Astrocyte (in vitro differentiated cells and primary cell): ENCODE data around the gene CHSY1. TPM values are rescaled to one million over a fixed set of nuclear protein-coding genes. Genes with fewer than 3 reads are reported as not detected.

Source experiments
- DNase-seq: peaks from one replicate; pipeline ENCODE4 v3.0.0-alpha.2; 2010; ENCODE audit warnings: low read depth
- FAIRE-seq: peaks from 2 replicates; lab custom pipeline; 2011; peaks lifted over from hg19 to GRCh38; lab: Jason Lieb, UNC
- H2AFZ ChIP-seq: 2 replicates; pipeline ENCODE4 v1.6.0; 2012; ENCODE audit warnings: low read depth, low read length, inconsistent platforms
- H3K27ac ChIP-seq: 2 replicates; pipeline ENCODE4 v1.5.1; 2011; ENCODE audit warnings: low read depth, low read length, inconsistent platforms
- H3K27me3 ChIP-seq: 2 replicates; pipeline ENCODE4 v1.6.0; 2011; ENCODE audit warnings: low read length, inconsistent platforms; ENCODE audit not compliant: insufficient read depth
- H3K36me3 ChIP-seq: 2 replicates; pipeline ENCODE4 v1.5.1; 2011; ENCODE audit warnings: low read length, inconsistent platforms; ENCODE audit not compliant: insufficient read depth
- H3K4me1 ChIP-seq: 2 replicates; pipeline ENCODE4 v1.5.1; 2011; ENCODE audit warnings: low read length, inconsistent platforms; ENCODE audit not compliant: insufficient read depth
- H3K4me2 ChIP-seq: 2 replicates; pipeline ENCODE4 v1.6.0; 2012; ENCODE audit warnings: low read length, inconsistent platforms
- H3K4me3 ChIP-seq: 2 replicates; pipeline ENCODE4 v1.5.1; 2011; ENCODE audit warnings: low read depth, mild to moderate bottlenecking, low read length, inconsistent platforms; ENCODE audit not compliant: insufficient read depth
- H3K79me2 ChIP-seq: 2 replicates; pipeline ENCODE4 v1.6.0; 2012; ENCODE audit warnings: mild to moderate bottlenecking, low read length, inconsistent platforms; ENCODE audit not compliant: insufficient read depth
- H3K9ac ChIP-seq: 2 replicates; pipeline ENCODE4 v1.6.0; 2012; ENCODE audit warnings: mild to moderate bottlenecking, low read length, inconsistent platforms
- H3K9me3 ChIP-seq: 2 replicates; pipeline ENCODE4 v1.5.1; 2012; ENCODE audit warnings: low read depth, mild to moderate bottlenecking, low read length, inconsistent platforms; ENCODE audit not compliant: insufficient read depth
- H4K20me1 ChIP-seq: 2 replicates; pipeline ENCODE4 v1.6.0; 2012; ENCODE audit warnings: low read length, inconsistent platforms; ENCODE audit not compliant: insufficient read depth
- H3K27ac Mint-ChIP-seq: one replicate; pipeline ENCODE4 v1.8.0; 2021; ENCODE audit warnings: mild to moderate bottlenecking, mixed read lengths; ENCODE audit not compliant: unreplicated experiment
- H3K27me3 Mint-ChIP-seq: one replicate; pipeline ENCODE4 v1.8.0; 2021; ENCODE audit warnings: low read depth, mixed read lengths; ENCODE audit not compliant: unreplicated experiment
- H3K36me3 Mint-ChIP-seq: one replicate; pipeline ENCODE4 v1.8.0; 2021; ENCODE audit warnings: low read depth, mixed read lengths; ENCODE audit not compliant: unreplicated experiment
- H3K4me1 Mint-ChIP-seq: one replicate; pipeline ENCODE4 v1.8.0; 2021; ENCODE audit warnings: low read depth, mixed read lengths; ENCODE audit not compliant: unreplicated experiment
- H3K4me3 Mint-ChIP-seq: one replicate; pipeline ENCODE4 v1.8.0; 2021; ENCODE audit warnings: mild to moderate bottlenecking, moderate library complexity, mixed read lengths; ENCODE audit not compliant: unreplicated experiment
- H3K9me3 Mint-ChIP-seq: one replicate; pipeline ENCODE4 v1.8.0; 2021; ENCODE audit warnings: mild to moderate bottlenecking, mixed read lengths; ENCODE audit not compliant: unreplicated experiment
- EZH2 ChIP-seq: IDR thresholded peaks from 2 replicates; pipeline ENCODE4 v1.6.1; 2012; ENCODE audit warnings: mild to moderate bottlenecking, low read length, inconsistent platforms; ENCODE audit not compliant: insufficient read depth
- total RNA-seq: library from RNA; stranded (reverse); gene quantifications from 2 replicates; pipeline ENCODE4 v1.2.1, GENCODE V29; 2021
- TF ChIP-seq, protein P1 (sequence below): IDR thresholded peaks from 2 replicates; pipeline ENCODE4 v1.5.1; 2011; ENCODE audit warnings: low read depth, mild to moderate bottlenecking, inconsistent platforms, low read length, moderate library complexity; ENCODE audit not compliant: insufficient read depth

CHSY1 gene
- total RNA-seq, 1 donor from 2014 or later = 42.2 TPM

- TF ChIP-seq, protein P1, sequence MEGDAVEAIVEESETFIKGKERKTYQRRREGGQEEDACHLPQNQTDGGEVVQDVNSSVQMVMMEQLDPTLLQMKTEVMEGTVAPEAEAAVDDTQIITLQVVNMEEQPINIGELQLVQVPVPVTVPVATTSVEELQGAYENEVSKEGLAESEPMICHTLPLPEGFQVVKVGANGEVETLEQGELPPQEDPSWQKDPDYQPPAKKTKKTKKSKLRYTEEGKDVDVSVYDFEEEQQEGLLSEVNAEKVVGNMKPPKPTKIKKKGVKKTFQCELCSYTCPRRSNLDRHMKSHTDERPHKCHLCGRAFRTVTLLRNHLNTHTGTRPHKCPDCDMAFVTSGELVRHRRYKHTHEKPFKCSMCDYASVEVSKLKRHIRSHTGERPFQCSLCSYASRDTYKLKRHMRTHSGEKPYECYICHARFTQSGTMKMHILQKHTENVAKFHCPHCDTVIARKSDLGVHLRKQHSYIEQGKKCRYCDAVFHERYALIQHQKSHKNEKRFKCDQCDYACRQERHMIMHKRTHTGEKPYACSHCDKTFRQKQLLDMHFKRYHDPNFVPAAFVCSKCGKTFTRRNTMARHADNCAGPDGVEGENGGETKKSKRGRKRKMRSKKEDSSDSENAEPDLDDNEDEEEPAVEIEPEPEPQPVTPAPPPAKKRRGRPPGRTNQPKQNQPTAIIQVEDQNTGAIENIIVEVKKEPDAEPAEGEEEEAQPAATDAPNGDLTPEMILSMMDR = no peak
- TF ChIP-seq EZH2 = no peak
- H2AFZ ChIP-seq = no peak overlapping the region
- peak; percentile 60 for DNase-seq
- no peak overlapping the region for H3K4me2 ChIP-seq
- Mint-ChIP-seq H3K4me1 (peaks cover 18% of the 10 kb centered on the region), H3K27me3 (no peaks in the 10 kb centered on the region), H3K27ac (no peak overlapping the region), H3K36me3 (peaks cover 11% of the 10 kb centered on the region), H3K9me3 (peaks cover 17% of the 10 kb centered on the region), H3K4me3 (no peak overlapping the region)
- H3K9ac ChIP-seq = peak overlapping the region; percentile 35
- peaks cover 61% of the 10 kb centered on the region for H3K4me1 ChIP-seq
- no peaks in the 10 kb centered on the region for H3K36me3 ChIP-seq
- no peaks in the 10 kb centered on the region for H3K27me3 ChIP-seq
- no peak for FAIRE-seq
- peaks cover 18% of the 10 kb centered on the region for H3K79me2 ChIP-seq
- peaks cover 5% of the 10 kb centered on the region for H3K9me3 ChIP-seq
- peak overlapping the region; percentile 88 for H3K27ac ChIP-seq
- no peak overlapping the region for H3K4me3 ChIP-seq
- H4K20me1 ChIP-seq = no peaks in the 10 kb centered on the region
Observed at GRCh38 chr15:101169495-101170071, 82.3 kb downstream of the CHSY1 start.

GRCh38 chr15:101168898-101169494 is 82.9 kb downstream of the CHSY1 start:
- Histone ChIP-seq H3K4me2 (peak overlapping the region; percentile 61), H3K27ac (peak overlapping the region; percentile 88), H3K27me3 (no peaks in the 10 kb centered on the region), H3K79me2 (peaks cover 12% of the 10 kb centered on the region), H3K4me1 (peaks cover 61% of the 10 kb centered on the region), H3K4me3 (no peak overlapping the region), H3K36me3 (no peaks in the 10 kb centered on the region), H2AFZ (no peak overlapping the region), H3K9me3 (peaks cover 8% of the 10 kb centered on the region), H3K9ac (peak overlapping the region; percentile 35), H4K20me1 (no peaks in the 10 kb centered on the region)
- H3K9me3 Mint-ChIP-seq = peaks cover 22% of the 10 kb centered on the region
- no peaks in the 10 kb centered on the region for H3K27me3 Mint-ChIP-seq
- FAIRE-seq (no peak), DNase-seq (no peak)
- peaks cover 18% of the 10 kb centered on the region for H3K4me1 Mint-ChIP-seq
- no peak overlapping the region for H3K4me3 Mint-ChIP-seq
- H3K27ac Mint-ChIP-seq = no peak overlapping the region
- H3K36me3 Mint-ChIP-seq = peaks cover 11% of the 10 kb centered on the region
- TF ChIP-seq, protein P1 = no peak
- TF ChIP-seq EZH2 = no peak

GRCh38 chr15:101168463-101168824 is 83.4 kb downstream of the CHSY1 start:
- H3K79me2 ChIP-seq = peaks cover 6% of the 10 kb centered on the region
- H3K27ac ChIP-seq = peak overlapping the region; percentile 88
- no peak overlapping the region for H2AFZ ChIP-seq
- no peaks in the 10 kb centered on the region for H4K20me1 ChIP-seq
- peak overlapping the region; percentile 35 for H3K9ac ChIP-seq
- no peak for FAIRE-seq
- H3K27me3 ChIP-seq = no peaks in the 10 kb centered on the region
- H3K36me3 ChIP-seq = no peaks in the 10 kb centered on the region
- peaks cover 8% of the 10 kb centered on the region for H3K9me3 ChIP-seq
- peak overlapping the region; percentile 61 for H3K4me2 ChIP-seq
- no peak overlapping the region for H3K27ac Mint-ChIP-seq
- H3K4me1 ChIP-seq = peaks cover 61% of the 10 kb centered on the region
- TF ChIP-seq, protein P1 = no peak
- no peak for TF ChIP-seq EZH2
- peaks cover 18% of the 10 kb centered on the region for H3K4me1 Mint-ChIP-seq
- no peak overlapping the region for H3K4me3 ChIP-seq
- peaks cover 8% of the 10 kb centered on the region for H3K36me3 Mint-ChIP-seq
- no peaks in the 10 kb centered on the region for H3K27me3 Mint-ChIP-seq
- peaks cover 25% of the 10 kb centered on the region for H3K9me3 Mint-ChIP-seq
- DNase-seq = peak; percentile 94
- no peak overlapping the region for H3K4me3 Mint-ChIP-seq
